Body of pancreas (tissue), 4 donors: ENCODE results near the gene FLT1.

Source experiments
- POLR2A ChIP-seq, 3 donors: fragments of 450-650 bp; IDR thresholded peaks; one replicate each; pipeline ENCODE4 v1.6.1; 2016; ENCODE audit warnings: antibody characterized with exemption in 3 of 3, mild to moderate bottlenecking in 2 of 3
- TF ChIP-seq, protein P1 (sequence below), 7 experiments: fragments of 450-650 bp in 4 of 7; fragments of 200-600 bp in 3 of 7; sonication (generic) in 3 of 7; IDR thresholded peaks; one replicate each; pipeline ENCODE4 v1.5.1; 2016 to 2019; ENCODE audit warnings: antibody characterized with exemption in 7 of 7

DNA sequence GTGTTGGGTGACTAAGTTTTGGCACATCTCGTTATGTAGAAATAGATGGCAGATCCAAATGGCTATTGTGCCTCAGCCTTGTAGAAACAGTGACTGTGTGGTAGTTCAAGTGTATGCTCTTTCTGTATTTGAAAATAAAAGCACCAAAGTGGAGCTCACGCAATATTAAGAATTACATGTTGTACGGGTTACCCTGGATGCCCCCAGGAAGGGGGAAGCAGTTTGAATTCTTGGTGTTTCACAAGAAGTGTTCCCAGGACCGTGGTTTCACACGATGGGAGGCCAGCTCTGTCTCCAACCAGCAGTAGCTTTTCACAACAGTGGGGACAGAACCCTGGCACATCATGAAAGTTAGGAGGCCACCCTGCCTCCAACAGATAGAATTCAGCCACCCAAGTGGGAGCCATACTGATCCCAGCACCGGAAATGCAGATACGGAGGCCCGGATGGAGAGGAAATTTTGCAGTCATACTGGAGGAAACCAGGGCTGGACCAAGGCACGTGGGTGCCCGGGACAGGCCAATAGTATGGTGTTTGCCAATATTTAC is 8.9 kb downstream of the FLT1 start:
- TF ChIP-seq, protein P1, sequence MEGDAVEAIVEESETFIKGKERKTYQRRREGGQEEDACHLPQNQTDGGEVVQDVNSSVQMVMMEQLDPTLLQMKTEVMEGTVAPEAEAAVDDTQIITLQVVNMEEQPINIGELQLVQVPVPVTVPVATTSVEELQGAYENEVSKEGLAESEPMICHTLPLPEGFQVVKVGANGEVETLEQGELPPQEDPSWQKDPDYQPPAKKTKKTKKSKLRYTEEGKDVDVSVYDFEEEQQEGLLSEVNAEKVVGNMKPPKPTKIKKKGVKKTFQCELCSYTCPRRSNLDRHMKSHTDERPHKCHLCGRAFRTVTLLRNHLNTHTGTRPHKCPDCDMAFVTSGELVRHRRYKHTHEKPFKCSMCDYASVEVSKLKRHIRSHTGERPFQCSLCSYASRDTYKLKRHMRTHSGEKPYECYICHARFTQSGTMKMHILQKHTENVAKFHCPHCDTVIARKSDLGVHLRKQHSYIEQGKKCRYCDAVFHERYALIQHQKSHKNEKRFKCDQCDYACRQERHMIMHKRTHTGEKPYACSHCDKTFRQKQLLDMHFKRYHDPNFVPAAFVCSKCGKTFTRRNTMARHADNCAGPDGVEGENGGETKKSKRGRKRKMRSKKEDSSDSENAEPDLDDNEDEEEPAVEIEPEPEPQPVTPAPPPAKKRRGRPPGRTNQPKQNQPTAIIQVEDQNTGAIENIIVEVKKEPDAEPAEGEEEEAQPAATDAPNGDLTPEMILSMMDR (IDR thresholded peaks at IDR 0.05) = no peak
- no peak for TF ChIP-seq POLR2A (IDR thresholded peaks at IDR 0.05)
